HepG2 (cell line): ENCODE results near the gene UNC93A. TPM values are rescaled to one million over a fixed set of nuclear protein-coding genes. Genes with fewer than 3 reads are reported as not detected.

ENCODE experiments used
- ATAC-seq: fragments of 200-7000 bp; cut with Tn5 transposase; 3 replicates; pipeline ENCODE4 v1.9.1; 2020; ENCODE audit warnings: mild to moderate bottlenecking, moderate library complexity
- BruUV-seq: library from RNA; stranded (reverse); fragments of 400-500 nt; replicated peaks from 2 replicates; lab custom pipeline; 2021; lab: Mats Ljungman, UMichigan
- CTCF ChIA-PET: fragments of 300-600 bp; formaldehyde crosslinking; extraction: SDS; loops from one replicate; lab custom pipeline; 2021; ENCODE audit warnings: low total read pairs, inconsistent platforms, low intra/inter-chr PET ratio; lab: Yijun Ruan, JAX
- POLR2A ChIA-PET: fragments of 350-600 bp; sonication (Branson Sonifier 250); formaldehyde crosslinking; loops from one replicate; lab custom pipeline; 2020; ENCODE audit warnings: antibody characterized with exemption, inconsistent platforms; lab: Yijun Ruan, JAX
- DNase-seq: peaks from one replicate; pipeline ENCODE4 v3.0.0-alpha.2; 2015; ENCODE audit warnings: low spot score
- FAIRE-seq: peaks from 3 replicates; lab custom pipeline; 2011; peaks lifted over from hg19 to GRCh38; lab: Jason Lieb, UNC
- H2AFZ ChIP-seq: one replicate; pipeline ENCODE4 v1.6.1; 2011; ENCODE audit warnings: low read length, inconsistent platforms
- H3K27ac ChIP-seq: fragments of 300-600 bp; 3 replicates; pipeline ENCODE4 v1.8.0; 2011; ENCODE audit warnings: mixed run types, mild to moderate bottlenecking, mixed read lengths, low read length, inconsistent platforms; ENCODE audit not compliant: insufficient read depth; ENCODE audit errors: extremely low read length
- H3K27me3 ChIP-seq, 2 experiments: fragments of 200-600 bp in 1 of 2; 2 replicates in 1 of 2; 3 replicates in 1 of 2; pipeline versions ENCODE4 v1.6.0 to v1.8.0; 2011; ENCODE audit warnings: low read length in 2 of 2, mild to moderate bottlenecking in 2 of 2, moderate library complexity in 2 of 2, inconsistent platforms in 1 of 2; ENCODE audit not compliant: insufficient read depth in 2 of 2, control insufficient read depth in 1 of 2
- H3K36me3 ChIP-seq, 2 experiments: fragments of 200-600 bp in 1 of 2; replicated peaks in 1 of 2; 2 replicates in 1 of 2; 3 replicates in 1 of 2; pipeline versions ENCODE4 v1.5.1 to v1.8.0; 2011; ENCODE audit warnings: low read length in 2 of 2, inconsistent platforms in 1 of 2; ENCODE audit not compliant: insufficient read depth in 2 of 2, control insufficient read depth in 1 of 2
- H3K4me1 ChIP-seq: 2 replicates; pipeline ENCODE4 v1.5.1; 2012; ENCODE audit warnings: low read length, inconsistent platforms; ENCODE audit not compliant: insufficient read depth
- H3K4me2 ChIP-seq: 2 replicates; pipeline ENCODE4 v1.6.0; 2011; ENCODE audit warnings: low read depth, low read length, inconsistent platforms
- H3K4me3 ChIP-seq, 3 experiments: fragments of 200-600 bp in 1 of 3; sonication (generic), shearing (Covaris generic) in 1 of 3; replicated peaks in 1 of 3; 2 replicates each; pipeline ENCODE4 v1.5.1; 2011 to 2016; ENCODE audit warnings: low read length in 3 of 3, inconsistent platforms in 2 of 3, low read depth in 2 of 3, mild to moderate bottlenecking in 2 of 3, control low read depth in 1 of 3, mixed read lengths in 1 of 3; ENCODE audit not compliant: insufficient read depth in 1 of 3
- H3K79me2 ChIP-seq: one replicate; pipeline ENCODE4 v1.6.1; 2011; ENCODE audit warnings: low read length, inconsistent platforms; ENCODE audit not compliant: insufficient read depth
- H3K9ac ChIP-seq: 2 replicates; pipeline ENCODE4 v1.6.0; 2011; ENCODE audit warnings: mild to moderate bottlenecking, low read depth, low read length, inconsistent platforms; ENCODE audit not compliant: insufficient read depth
- H3K9me3 ChIP-seq: 2 replicates; pipeline ENCODE4 v1.5.1; 2012; ENCODE audit warnings: mild to moderate bottlenecking, low read length
- H4K20me1 ChIP-seq: 2 replicates; pipeline ENCODE4 v1.6.0; 2011; ENCODE audit warnings: inconsistent platforms, mild to moderate bottlenecking, low read length, moderate library complexity; ENCODE audit not compliant: insufficient read depth
- MYC ChIP-seq: sonication (generic); formaldehyde crosslinking; IDR thresholded peaks from 2 replicates; pipeline ENCODE4 v1.9.0; 2021; ENCODE audit warnings: missing genetic modification reagents, borderline replicate concordance
- TEAD3 ChIP-seq: optimal IDR thresholded peaks from 2 replicates; pipeline ENCODE3; 2016; ENCODE audit warnings: borderline replicate concordance
- ZNF256 ChIP-seq: sonication (generic); formaldehyde crosslinking; conservative IDR thresholded peaks from 2 replicates; pipeline ENCODE4 v1.4.0; 2020; ENCODE audit warnings: missing genetic modification reagents
- ZNF431 ChIP-seq: sonication (generic); formaldehyde crosslinking; IDR thresholded peaks from 2 replicates; pipeline ENCODE4 v1.9.0; 2022; ENCODE audit warnings: missing genetic modification reagents, low read depth, mild to moderate bottlenecking, borderline replicate concordance
- ZNF574 ChIP-seq: sonication (generic); formaldehyde crosslinking; IDR thresholded peaks from 2 replicates; pipeline ENCODE4 v1.4.0; 2020; ENCODE audit warnings: missing genetic modification reagents
- WGBS: methylation state at CpG from one replicate; pipeline ENCODE4 v1.1.6; 2017; ENCODE audit warnings: low lambda C conversion rate; 5-methylcytosine and 5-hydroxymethylcytosine counted together
- in situ Hi-C: cut with HindIII; loops from 2 replicates; pipeline ENCODE4 v1.10.0; 2017; ENCODE audit warnings: low pct_unique_long_range_greater_than_20kb; ENCODE audit not compliant: extremely low pct_ligation_motif_present
- intact Hi-C: fragments of 100-400 bp; cut with micrococcal nuclease; formaldehyde crosslinking; loops from one replicate; pipeline ENCODE4 v1.10.0; 2022; ENCODE audit not compliant: unreplicated experiment
- polyA plus RNA-seq, 8 experiments: library from polyadenylated mRNA; depleted of rRNA in 3 of 8; stranded (reverse) in 7 of 8; unstranded in 1 of 8; fragments of >200 nt; fragmentation: Illumina TruSeq in 4 of 8; extraction: Trizol in 4 of 8; gene quantifications; 2 replicates each; pipeline versions ENCODE4 v1.2.1 to v1.2.3, GENCODE V29; 2011 to 2016; ENCODE audit warnings: low read depth in 4 of 8, missing spikeins in 1 of 8, mixed read lengths in 1 of 8; ENCODE audit not compliant: insufficient read depth in 1 of 8
- total RNA-seq, 5 experiments: library from RNA; depleted of rRNA; stranded (reverse); fragments of >200 nt; fragmentation: Illumina TruSeq; extraction: Trizol; gene quantifications; 2 replicates each; pipeline ENCODE4 v1.2.3, GENCODE V29; 2016; ENCODE audit warnings: low read depth in 1 of 5

UNC93A gene
- total and polyA plus RNA-seq, 2 of the 13 experiments (the other 11 are each of a cell fraction or from before 2014, with no cell fraction given): 11.0 to 42.7 TPM

- TF ChIP-seq ZNF574 (CRISPR knock-in tag) (no peak), ZNF256 (CRISPR knock-in tag) (no peak), TEAD3 (CRISPR knock-in tag) (no peak)
- TF ChIP-seq, all 625 proteins: peak for 0
Measured at GRCh38 chr6:167304912-167305311, 13.8 kb downstream of the UNC93A start (continued).

DNA sequence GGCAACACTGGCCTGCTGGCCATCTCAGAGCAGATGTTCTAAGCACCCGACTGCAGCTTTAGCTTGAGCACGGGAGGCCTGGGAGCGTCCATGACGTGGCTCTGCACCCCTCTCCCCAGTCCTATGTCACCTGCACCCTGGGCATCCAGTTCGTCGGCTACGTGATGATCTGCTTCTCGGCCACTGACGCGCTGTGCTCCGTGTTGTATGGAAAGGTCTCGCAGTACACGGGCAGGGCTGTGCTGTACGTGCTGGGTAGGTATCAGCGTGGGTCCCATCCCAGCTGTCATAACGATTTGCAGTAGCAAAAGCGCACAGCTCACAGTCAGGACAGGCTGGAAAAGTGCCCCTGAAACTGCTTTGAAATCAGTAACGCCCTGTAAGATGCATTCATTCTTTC lies 14.7 kb downstream of the UNC93A start:
- BruUV-seq: no TSS peak
- ChIA-PET POLR2A (interaction anchor here (1.2 to 3.5 kb wide), 2 partner anchors 14 to 37 kb away, joined by 5 to 16 read pairs; partner anchors contain the start of gene UNC93A), CTCF (no interaction called here)
- no peaks in the 10 kb centered on the region for H4K20me1 ChIP-seq
- 92% methylated on average over 18 of the region's 18 CpGs for WGBS
- H3K9ac ChIP-seq: no peak overlapping the region
- in situ Hi-C loops: no loop called here
- no peaks in the 10 kb centered on the region for H3K27me3 ChIP-seq
- no peak overlapping the region for H3K4me2 ChIP-seq
- peaks cover 74% of the 10 kb centered on the region for H3K4me1 ChIP-seq
- H3K9me3 ChIP-seq: no peaks in the 10 kb centered on the region
- H3K36me3 ChIP-seq: no peaks in the 10 kb centered on the region
- no peak overlapping the region for H3K4me3 ChIP-seq
- H3K79me2 ChIP-seq: no peaks in the 10 kb centered on the region
- no peak overlapping the region for H2AFZ ChIP-seq
- intact Hi-C loops: loop anchor here (5.0 kb wide), 1 partner anchor 657 kb away; no protein-coding TSS in a partner anchor
- DNase-seq (no peak), ATAC-seq (no peak), FAIRE-seq (no peak)
- no peak for TF ChIP-seq ZNF431
- TF ChIP-seq MYC (CRISPR knock-in tag): 0 out of 2 replicates have a peak, but pooled peaks have one; percentile 14
- no peak overlapping the region for H3K27ac ChIP-seq
